ENCODE measurements around the gene PIAS4. TPM values are rescaled to one million over a fixed set of nuclear protein-coding genes. Genes with fewer than 3 reads are reported as not detected.
A peak's percentile ranks its signal among the peaks of the same experiment; 100 is the strongest.

Gene PIAS4
- total and polyA plus RNA-seq, 2 experiments from 2014 or later, result 9.6 to 35.4 TPM

DNA sequence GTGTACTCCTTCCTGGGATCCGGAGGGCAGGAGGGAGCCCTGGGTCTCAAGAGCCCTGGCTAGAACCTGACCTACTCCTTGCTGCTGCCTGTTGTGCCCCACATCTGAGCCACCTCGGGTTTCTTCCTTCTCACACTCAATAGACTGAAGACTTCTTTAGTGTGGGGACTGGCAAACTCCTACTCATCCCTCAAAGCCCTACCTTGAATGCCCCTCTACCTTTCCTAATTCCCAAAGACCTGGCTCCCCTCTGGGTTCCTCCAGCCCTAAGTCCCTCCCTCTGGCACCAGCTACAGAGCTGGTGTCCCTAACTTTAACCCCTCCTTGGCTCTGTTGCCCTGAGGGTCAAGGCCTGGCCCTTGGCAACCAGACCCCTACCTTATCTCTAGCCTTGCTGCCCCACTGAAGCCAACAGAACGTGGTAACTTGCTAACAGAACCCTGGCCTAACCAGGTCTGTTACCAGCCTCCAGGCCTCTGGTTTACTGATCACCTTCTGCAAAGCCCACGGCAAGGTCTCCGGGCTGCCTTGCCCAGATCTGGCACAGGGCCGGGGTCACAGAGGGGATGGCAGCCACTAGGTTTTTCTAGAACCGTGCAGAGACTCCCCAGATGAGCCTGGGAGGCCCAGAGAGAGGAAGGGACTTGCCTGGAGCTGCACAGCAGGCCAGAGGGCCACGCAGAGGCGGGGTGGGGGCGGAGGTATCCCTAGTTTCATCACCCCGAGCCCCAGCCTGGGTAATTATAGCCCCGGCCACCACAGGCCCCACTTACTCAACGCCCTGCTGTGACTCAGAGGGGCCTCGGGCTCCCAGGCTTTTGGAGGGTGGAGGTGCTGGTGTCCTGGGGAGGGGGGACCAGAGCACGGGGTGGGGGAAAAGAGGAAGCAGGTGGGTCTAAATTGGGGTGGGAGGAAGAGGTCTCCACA is 43.9 kb downstream of the PIAS4 start:
- Histone ChIP-seq H3K4me3 (no peak overlapping the region), H3K27me3 (no peaks in the 10 kb centered on the region), H3K36me3 (peaks cover 20% of the 10 kb centered on the region), H3K27ac (no peak overlapping the region), H3K9me3 (ENCODE audit: low read depth) (no peaks in the 10 kb centered on the region), H3K4me1 (ENCODE audit: low read depth) (no peaks in the 10 kb centered on the region)
- TF ChIP-seq, protein P1, sequence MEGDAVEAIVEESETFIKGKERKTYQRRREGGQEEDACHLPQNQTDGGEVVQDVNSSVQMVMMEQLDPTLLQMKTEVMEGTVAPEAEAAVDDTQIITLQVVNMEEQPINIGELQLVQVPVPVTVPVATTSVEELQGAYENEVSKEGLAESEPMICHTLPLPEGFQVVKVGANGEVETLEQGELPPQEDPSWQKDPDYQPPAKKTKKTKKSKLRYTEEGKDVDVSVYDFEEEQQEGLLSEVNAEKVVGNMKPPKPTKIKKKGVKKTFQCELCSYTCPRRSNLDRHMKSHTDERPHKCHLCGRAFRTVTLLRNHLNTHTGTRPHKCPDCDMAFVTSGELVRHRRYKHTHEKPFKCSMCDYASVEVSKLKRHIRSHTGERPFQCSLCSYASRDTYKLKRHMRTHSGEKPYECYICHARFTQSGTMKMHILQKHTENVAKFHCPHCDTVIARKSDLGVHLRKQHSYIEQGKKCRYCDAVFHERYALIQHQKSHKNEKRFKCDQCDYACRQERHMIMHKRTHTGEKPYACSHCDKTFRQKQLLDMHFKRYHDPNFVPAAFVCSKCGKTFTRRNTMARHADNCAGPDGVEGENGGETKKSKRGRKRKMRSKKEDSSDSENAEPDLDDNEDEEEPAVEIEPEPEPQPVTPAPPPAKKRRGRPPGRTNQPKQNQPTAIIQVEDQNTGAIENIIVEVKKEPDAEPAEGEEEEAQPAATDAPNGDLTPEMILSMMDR (IDR thresholded peaks at IDR 0.05; ENCODE audit: low read depth, low read length), result no peak
- DNase-seq (ENCODE audit: low read depth in 1 of 2, low spot score in 1 of 2), result peak in 1 of 2 donors; percentile 54

DNA sequence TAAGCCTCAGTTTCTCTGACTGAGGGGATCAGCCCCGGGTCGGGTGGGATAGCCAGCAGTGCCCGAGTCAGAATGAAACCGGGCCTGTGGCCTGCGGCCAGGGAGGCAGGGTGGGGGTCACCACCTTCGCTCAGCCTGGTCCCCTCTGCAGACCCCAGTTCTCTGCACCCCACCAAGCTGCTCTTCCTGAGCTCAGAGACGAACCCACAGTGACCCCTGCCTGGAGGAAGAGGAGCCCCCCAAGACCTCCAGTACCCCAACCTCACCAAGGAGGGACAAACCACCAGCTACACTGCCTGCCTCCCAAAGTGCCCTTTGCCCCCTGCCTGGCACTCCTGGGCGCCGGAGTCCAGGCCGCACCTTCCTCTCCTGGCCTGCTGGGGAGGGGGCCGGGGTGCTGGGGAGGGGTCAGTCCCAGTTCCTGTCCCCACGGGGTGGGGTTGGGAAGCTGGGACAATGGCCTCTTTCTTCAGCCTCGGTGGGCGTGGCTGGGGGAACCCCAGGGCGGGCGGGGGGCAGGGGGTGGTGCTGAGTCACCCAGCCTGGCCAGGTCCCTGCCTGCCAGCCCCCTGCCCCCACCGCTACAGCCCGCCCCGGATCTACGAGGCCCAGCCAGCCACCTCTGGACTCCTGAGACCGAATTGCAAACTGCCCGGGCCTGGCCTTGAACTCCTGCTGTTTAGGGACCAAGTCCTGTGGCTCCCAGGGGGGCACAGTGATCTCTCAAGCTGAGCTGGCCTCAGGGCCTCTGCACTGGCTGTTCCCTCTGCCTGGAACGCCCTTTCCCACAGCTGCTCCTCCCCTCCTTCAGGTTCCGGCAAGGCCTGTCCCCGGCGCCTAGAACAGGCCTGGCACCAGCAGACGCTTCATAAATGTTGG is 44.8 kb downstream of the PIAS4 start:
- Histone ChIP-seq H3K27me3 (no peaks in the 10 kb centered on the region), H3K9me3 (ENCODE audit: low read depth) (no peaks in the 10 kb centered on the region), H3K27ac (no peak overlapping the region), H3K4me3 (no peak overlapping the region), H3K4me1 (ENCODE audit: low read depth) (no peaks in the 10 kb centered on the region), H3K36me3 (peaks cover 18% of the 10 kb centered on the region)
- DNase-seq (ENCODE audit: low read depth in 1 of 2, low spot score in 1 of 2), result peak in 1 of 2 donors; percentile 48
- TF ChIP-seq, protein P1 (IDR thresholded peaks at IDR 0.05; ENCODE audit: low read depth, low read length), result no peak

DNA sequence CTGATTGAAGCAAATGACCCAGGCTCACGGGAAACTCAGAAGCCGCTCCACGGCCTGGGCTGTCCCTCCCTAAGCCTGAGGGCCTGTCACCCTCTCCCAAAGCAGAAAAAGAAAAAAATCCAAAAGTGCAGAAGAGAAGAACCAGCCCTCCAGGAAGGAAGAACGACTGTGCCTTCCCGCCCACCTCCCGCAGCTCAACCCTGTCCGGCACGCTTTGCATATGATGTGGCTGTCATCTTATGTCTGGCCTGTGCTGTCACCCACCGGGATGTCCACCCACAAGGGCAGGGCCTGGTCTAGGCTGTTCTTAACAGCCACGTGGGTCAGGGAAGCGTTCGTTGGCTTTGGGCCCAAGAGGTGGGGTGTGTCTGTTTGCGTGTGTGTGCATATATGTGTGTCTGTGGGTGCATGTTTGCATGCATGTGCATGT is 45.5 kb downstream of the PIAS4 start:
- H3K36me3 ChIP-seq, result peaks cover 17% of the 10 kb centered on the region
- no peak overlapping the region for H3K27ac ChIP-seq
- DNase-seq (ENCODE audit: low read depth in 1 of 2, low spot score in 1 of 2), result no peak
- TF ChIP-seq, protein P1 (IDR thresholded peaks at IDR 0.05; ENCODE audit: low read depth, low read length), result no peak
- H3K4me1 ChIP-seq (ENCODE audit: low read depth), result no peaks in the 10 kb centered on the region
- no peaks in the 10 kb centered on the region for H3K27me3 ChIP-seq
- H3K9me3 ChIP-seq (ENCODE audit: low read depth), result no peaks in the 10 kb centered on the region
- H3K4me3 ChIP-seq, result no peak overlapping the region

DNA sequence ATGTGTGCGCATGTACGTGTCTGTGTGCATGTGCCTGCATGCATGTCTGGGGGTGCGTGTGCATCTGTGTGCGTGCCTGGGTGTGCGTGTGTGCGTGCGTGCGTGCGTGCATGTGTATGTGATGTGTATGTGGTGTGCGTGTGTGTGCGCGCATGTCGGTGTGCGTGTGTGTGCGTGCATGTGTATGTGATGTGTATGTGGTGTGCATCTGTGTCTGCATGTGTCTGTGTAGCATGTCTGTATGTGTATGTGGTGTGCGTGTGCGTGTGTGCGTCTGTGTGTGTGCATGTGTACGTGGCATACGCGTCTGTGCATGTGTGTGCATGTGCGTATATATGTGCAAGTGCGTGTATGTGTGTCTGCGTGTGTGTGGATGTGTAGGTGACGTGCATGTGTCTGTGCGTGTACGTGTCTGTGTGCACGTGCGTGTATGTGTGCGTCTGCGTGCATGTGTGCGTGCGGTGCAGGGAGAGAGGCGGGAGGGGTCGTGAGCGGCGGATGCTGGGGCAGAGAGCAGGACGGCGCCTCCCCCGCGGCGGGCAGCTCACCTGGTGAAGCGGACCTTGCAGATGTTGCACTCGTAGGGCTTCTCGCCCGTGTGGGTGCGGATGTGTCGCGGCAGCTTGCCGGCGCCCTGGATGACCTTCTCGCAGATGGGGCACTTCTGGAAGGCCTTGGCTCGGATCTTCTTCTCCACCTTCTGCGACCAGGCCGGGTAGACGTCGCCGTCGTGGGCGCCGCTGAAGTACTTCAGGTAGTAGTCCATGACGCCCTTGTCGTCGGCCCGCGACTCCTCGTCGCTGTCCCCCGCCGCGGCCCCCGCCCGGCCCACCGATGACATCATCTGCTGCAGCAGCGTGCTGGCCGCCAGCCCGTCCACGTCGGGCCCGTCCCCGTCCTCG is 46.1 kb downstream of the PIAS4 start:
- DNase-seq (ENCODE audit: low read depth in 1 of 2, low spot score in 1 of 2), result no peak
- Histone ChIP-seq H3K27ac (no peak overlapping the region), H3K27me3 (no peaks in the 10 kb centered on the region), H3K9me3 (ENCODE audit: low read depth) (no peaks in the 10 kb centered on the region), H3K4me1 (ENCODE audit: low read depth) (no peaks in the 10 kb centered on the region), H3K4me3 (no peak overlapping the region), H3K36me3 (peaks cover 17% of the 10 kb centered on the region)
- TF ChIP-seq, protein P1 (IDR thresholded peaks at IDR 0.05; ENCODE audit: low read depth, low read length), result no peak

Data from cardiac muscle cell (in vitro differentiated cells and primary cell).